ENCODE data around the gene TRUB2.

Gene TRUB2

DNA sequence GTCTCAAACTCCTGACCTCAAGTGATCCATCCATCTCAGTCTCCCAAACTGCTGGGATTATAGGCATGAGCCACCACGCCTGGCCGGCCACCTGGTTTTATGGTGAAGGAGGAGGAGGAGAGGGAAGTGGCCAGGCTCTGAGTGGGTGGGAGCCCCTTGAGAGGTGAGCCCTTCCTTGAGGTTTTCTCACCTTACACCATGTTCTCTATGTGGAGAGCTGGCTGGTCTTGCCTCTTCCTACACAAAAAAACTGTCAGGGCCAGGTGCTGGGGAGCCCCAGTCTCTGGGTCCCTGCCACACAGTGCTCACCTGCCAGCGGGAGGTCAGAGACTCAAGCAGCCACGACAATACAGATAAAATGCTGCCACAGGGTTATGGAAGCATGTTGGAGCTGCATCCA, 28.1 kb downstream of the TRUB2 start:
- TF ChIP-seq, protein P1, sequence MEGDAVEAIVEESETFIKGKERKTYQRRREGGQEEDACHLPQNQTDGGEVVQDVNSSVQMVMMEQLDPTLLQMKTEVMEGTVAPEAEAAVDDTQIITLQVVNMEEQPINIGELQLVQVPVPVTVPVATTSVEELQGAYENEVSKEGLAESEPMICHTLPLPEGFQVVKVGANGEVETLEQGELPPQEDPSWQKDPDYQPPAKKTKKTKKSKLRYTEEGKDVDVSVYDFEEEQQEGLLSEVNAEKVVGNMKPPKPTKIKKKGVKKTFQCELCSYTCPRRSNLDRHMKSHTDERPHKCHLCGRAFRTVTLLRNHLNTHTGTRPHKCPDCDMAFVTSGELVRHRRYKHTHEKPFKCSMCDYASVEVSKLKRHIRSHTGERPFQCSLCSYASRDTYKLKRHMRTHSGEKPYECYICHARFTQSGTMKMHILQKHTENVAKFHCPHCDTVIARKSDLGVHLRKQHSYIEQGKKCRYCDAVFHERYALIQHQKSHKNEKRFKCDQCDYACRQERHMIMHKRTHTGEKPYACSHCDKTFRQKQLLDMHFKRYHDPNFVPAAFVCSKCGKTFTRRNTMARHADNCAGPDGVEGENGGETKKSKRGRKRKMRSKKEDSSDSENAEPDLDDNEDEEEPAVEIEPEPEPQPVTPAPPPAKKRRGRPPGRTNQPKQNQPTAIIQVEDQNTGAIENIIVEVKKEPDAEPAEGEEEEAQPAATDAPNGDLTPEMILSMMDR (IDR thresholded peaks at IDR 0.05; ENCODE audit: insufficient read depth, low read length, missing control alignments): no peak
- CTCF ChIA-PET: interaction anchor here (1.2 to 7.3 kb wide), 11 partner anchors 7 to 144 kb away, joined by 3 to 100 read pairs (median 33); partner anchors contain the start of gene TRUB2

DNA sequence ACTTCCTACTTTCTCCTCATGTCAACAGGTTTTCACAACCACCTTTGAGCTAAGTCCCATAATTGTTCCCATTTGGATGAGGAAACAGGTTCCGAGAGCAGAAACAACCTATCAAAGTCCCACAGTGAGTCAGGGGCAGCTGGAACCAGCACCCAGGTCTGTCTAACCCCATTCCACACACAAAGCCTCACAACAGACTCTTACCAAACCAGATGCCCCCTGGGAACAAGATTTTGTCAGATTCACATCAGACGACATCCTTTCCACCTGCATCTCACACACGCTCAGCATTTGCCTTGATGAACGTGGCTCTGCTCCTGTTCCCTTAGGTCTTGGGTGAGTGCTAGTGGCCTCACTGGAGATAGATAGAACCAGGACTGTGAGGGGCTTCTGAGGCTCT, 29.2 kb downstream of the TRUB2 start:
- no peak for DNase-seq (ENCODE audit: low read depth, low spot score)
- TF ChIP-seq, protein P1 (IDR thresholded peaks at IDR 0.05; ENCODE audit: insufficient read depth, low read length, missing control alignments): no peak
- H3K4me3 ChIP-seq (ENCODE audit: low read depth, low read length): no peak overlapping the region
- ChIA-PET CTCF (interaction anchor here (0.7 to 7.3 kb wide), 9 partner anchors 11 to 119 kb away, joined by 3 to 100 read pairs (median 4); partner anchors contain the start of genes GOLGA2 and SWI5), POLR2A (interaction anchor here (1.1 kb wide), 1 partner anchor 17 kb away, joined by 3 read pairs; the partner anchor contains the start of genes GOLGA2 and SWI5)

More for the DNA sequence above, 28.1 kb downstream of the TRUB2 start:
- DNase-seq (ENCODE audit: low read depth, low spot score): no peak
- no peak overlapping the region for H3K4me3 ChIP-seq (ENCODE audit: low read depth, low read length)
- POLR2A ChIA-PET: interaction anchor here (0.7 kb wide), 1 partner anchor 118 kb away, joined by 3 read pairs; no protein-coding TSS in a partner anchor

DNA sequence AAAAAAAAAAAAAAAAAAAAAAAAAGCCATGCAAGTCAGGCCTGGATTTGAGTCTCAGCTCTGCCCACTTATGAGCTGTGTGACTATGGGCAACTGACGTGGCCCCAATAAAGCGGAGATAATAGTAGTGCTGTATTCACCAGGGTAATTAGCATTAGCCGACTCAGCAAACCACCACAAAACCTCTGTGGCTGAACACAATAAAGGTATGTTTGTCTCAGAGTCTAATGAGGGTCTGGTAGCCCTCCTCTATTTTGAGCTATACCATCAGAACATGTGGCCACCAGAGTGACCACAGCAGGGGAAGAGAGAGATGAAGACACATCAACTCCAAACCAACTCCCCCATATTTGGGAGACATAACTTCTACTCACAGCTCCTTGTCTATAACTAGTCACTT, 30.2 kb downstream of the TRUB2 start:
- no peak for DNase-seq (ENCODE audit: low read depth, low spot score)
- TF ChIP-seq, protein P1 (IDR thresholded peaks at IDR 0.05; ENCODE audit: insufficient read depth, low read length, missing control alignments): no peak
- no peak overlapping the region for H3K4me3 ChIP-seq (ENCODE audit: low read depth, low read length)
- ChIA-PET POLR2A (interaction anchor here (0.9 to 1.1 kb wide), 2 partner anchors 10 to 16 kb away, joined by 3 to 4 read pairs; partner anchors contain the start of genes GOLGA2 and SWI5), CTCF (interaction anchor here (0.9 to 7.3 kb wide), 10 partner anchors 8 to 128 kb away, joined by 3 to 100 read pairs (median 4); no protein-coding TSS in a partner anchor)

DNA sequence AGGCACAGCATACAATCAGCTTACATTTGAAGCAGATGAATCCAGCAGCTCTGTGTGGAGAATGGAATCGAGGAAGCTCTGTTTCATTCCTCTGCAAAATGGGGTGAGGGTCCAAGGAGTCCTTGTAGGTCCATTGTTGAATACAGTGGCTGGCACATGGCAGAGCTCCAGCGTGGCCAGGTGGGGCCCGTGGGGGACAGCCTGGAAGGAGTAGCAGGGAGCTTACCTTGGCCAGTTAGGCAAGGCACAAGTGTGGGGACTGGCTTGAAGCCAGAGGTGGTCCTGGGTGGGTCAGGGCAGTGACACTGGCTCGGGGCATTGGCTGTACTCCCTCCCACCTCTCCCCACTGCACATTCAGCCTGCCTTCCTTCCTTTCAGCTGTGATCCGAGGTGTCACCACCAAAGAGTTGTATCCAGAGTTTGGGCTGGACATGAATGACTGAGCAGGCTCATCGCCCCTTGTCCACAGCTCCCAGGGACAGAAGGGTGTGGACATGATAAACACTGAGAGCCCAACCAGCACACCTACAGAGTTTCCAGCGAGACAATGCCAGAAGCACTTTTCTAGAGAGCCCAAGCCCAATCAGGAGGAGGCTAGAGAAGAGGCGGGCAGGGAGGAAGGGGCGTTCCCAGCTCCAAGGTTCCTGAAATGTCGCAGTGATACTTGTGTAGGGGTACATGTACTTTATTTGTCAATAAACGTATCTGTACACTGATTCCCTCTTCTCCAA, 33.8 kb downstream of the TRUB2 start:
- DNase-seq (ENCODE audit: low read depth, low spot score): no peak
- H3K4me3 ChIP-seq (ENCODE audit: low read depth, low read length): no peak overlapping the region
- CTCF ChIA-PET: interaction anchor here (0.7 to 4.8 kb wide), 4 partner anchors 9 to 123 kb away, joined by 3 to 56 read pairs (median 4); no protein-coding TSS in a partner anchor
- POLR2A ChIA-PET: interaction anchor here (1.4 kb wide), 1 partner anchor 13 kb away, joined by 3 read pairs; the partner anchor contains the start of genes GOLGA2 and SWI5
- TF ChIP-seq, protein P1 (IDR thresholded peaks at IDR 0.05; ENCODE audit: insufficient read depth, low read length, missing control alignments): no peak

DNA sequence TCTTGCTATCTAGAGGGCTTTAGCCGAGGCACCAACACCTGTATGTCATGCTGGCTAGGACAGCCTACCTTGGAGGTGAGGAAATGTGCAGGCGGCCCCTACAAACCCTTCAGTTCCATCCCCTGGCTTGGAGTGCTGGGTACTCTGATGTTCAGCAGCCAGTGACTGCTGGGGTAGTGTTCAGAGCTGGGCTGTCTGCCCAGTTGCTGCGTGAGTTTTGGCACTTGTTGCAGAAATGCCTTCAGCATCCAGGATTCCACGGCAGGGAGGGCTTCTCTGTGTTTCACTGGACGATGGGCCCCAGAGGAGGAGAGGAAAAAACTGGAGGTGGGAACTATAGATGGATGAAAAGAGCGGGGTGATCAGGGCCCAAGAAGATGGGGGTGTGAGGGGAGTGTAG, 35.8 kb downstream of the TRUB2 start:
- no peak overlapping the region for H3K4me3 ChIP-seq (ENCODE audit: low read depth, low read length)
- CTCF ChIA-PET: interaction anchor here (1.6 to 4.8 kb wide), 3 partner anchors 11 to 134 kb away, joined by 4 to 56 read pairs (median 4); partner anchors contain the start of genes CERCAM and DNM1
- POLR2A ChIA-PET: no interaction called here
- no peak for DNase-seq (ENCODE audit: low read depth, low spot score)
- TF ChIP-seq, protein P1 (IDR thresholded peaks at IDR 0.05; ENCODE audit: insufficient read depth, low read length, missing control alignments): no peak
